Measurements from ENCODE around the gene UCK2. TPM values are rescaled to one million over a fixed set of nuclear protein-coding genes. Genes with fewer than 3 reads are reported as not detected.

The UCK2 gene
- total RNA-seq, 1 experiment from 2014 or later, result 59.9 TPM

DNA sequence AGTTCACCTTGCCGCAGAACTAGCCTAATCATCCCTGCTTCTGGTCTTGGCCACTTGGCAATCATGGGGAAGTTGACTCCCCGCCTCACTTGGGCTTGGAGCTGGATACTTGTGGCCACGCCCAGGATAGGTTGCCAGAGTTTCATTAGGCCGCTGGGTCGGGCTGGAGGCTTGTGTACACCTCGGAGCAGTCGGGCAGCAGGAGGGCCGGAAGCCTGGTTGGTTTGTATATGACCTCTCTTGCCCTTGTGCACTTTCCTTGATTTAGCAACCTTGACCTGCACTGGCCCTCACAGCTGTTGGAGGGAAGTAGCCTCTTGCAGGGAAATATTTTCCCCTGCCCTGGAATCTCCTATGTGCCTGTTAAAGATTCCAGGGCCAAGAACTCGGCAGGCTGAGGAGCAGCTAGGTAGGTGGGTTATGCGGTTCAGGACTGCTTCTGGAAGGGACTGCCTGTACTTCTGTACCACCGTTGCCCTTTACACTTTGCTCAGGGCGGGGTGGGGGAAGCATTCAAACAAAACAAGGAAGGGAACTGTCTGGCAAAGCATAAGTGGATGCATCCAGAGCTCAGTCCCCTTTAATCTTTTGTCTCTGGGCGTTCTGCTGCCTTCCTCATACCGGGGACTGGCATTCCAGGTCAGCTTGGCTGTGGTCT is 83.5 kb downstream of the UCK2 start:
- no peaks in the 10 kb centered on the region for H3K9me3 ChIP-seq (ENCODE audit: insufficient read depth, low read depth)
- no peaks in the 10 kb centered on the region for H3K27me3 ChIP-seq (ENCODE audit: insufficient read depth, low read depth)
- DNase-seq, result no peak
- no peak overlapping the region for H3K4me2 ChIP-seq
- intact Hi-C loops (cut with micrococcal nuclease; ENCODE audit: unreplicated experiment), result loop anchor here (5.0 kb wide), 1 partner anchor 84 kb away; the partner anchor contains the start of gene UCK2
- no peak for TF ChIP-seq EZH2 (IDR thresholded peaks at IDR 0.05; ENCODE audit: low read depth)
- TF ChIP-seq, protein P1, sequence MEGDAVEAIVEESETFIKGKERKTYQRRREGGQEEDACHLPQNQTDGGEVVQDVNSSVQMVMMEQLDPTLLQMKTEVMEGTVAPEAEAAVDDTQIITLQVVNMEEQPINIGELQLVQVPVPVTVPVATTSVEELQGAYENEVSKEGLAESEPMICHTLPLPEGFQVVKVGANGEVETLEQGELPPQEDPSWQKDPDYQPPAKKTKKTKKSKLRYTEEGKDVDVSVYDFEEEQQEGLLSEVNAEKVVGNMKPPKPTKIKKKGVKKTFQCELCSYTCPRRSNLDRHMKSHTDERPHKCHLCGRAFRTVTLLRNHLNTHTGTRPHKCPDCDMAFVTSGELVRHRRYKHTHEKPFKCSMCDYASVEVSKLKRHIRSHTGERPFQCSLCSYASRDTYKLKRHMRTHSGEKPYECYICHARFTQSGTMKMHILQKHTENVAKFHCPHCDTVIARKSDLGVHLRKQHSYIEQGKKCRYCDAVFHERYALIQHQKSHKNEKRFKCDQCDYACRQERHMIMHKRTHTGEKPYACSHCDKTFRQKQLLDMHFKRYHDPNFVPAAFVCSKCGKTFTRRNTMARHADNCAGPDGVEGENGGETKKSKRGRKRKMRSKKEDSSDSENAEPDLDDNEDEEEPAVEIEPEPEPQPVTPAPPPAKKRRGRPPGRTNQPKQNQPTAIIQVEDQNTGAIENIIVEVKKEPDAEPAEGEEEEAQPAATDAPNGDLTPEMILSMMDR (conservative IDR thresholded peaks at IDR 0.05), result no peak
- no peak overlapping the region for H2AFZ ChIP-seq
- H3K79me2 ChIP-seq (ENCODE audit: low read depth), result no peaks in the 10 kb centered on the region
- BruUV-seq (replicated peaks), result no TSS peak
- H3K36me3 ChIP-seq (ENCODE audit: low read depth), result no peaks in the 10 kb centered on the region
- no peaks in the 10 kb centered on the region for H3K9me2 ChIP-seq (ENCODE audit: insufficient read depth)
- POLR2A ChIA-PET (ENCODE audit: unreplicated experiment), result no interaction called here
- no peaks in the 10 kb centered on the region for H4K20me1 ChIP-seq (ENCODE audit: insufficient read depth)
- H3F3A ChIP-seq (ENCODE audit: insufficient read depth, low read depth), result peaks cover 6% of the 10 kb centered on the region; the same call in 1 of the 2 replicates
- CTCF ChIA-PET, result no interaction called here
- H3K4me3 ChIP-seq, result no peak overlapping the region
- no peak overlapping the region for H3K27ac ChIP-seq
- H3K4me1 ChIP-seq (replicated peaks; ENCODE audit: insufficient read depth), result no peaks in the 10 kb centered on the region

DNA sequence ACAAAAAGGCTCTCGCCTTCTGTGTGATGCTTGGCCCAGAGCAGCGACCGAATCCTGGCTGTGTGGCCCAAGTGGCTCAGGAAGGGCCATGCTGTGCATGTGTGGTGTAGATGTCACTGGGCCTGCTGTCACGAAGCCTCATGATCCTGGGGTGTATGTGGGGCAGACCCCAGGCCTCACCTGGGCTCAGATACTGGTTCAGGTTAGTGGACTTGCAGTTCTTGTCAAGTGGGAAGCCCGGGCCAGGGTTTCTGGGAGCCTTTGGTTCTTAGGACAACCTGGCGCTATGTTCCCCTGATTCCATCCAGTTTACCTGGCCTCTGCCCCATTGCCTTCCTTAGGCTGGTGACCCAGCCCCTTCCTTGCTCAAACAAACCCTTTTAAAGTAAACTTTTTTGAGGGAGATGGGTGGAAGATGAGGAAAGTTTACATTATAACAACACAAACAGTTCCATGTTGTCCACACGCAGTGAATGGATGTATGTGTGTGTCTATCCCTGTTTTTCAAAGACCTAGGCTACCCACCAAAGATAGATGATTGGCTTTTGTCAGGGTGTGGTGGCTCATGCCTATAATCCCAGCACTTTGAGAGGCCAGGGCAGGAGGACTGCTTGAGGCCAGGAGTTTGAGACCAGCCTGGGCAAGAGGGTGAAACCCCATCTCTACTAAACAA is 84.3 kb downstream of the UCK2 start:
- TF ChIP-seq, protein P1 (conservative IDR thresholded peaks at IDR 0.05), result no peak
- no peak for TF ChIP-seq EZH2 (IDR thresholded peaks at IDR 0.05; ENCODE audit: low read depth)
- Histone ChIP-seq H3K4me1 (replicated peaks; ENCODE audit: insufficient read depth) (no peaks in the 10 kb centered on the region), H4K20me1 (ENCODE audit: insufficient read depth) (no peaks in the 10 kb centered on the region), H3K79me2 (ENCODE audit: low read depth) (no peaks in the 10 kb centered on the region), H3K4me3 (no peak overlapping the region), H3K27me3 (ENCODE audit: insufficient read depth, low read depth) (no peaks in the 10 kb centered on the region), H3F3A (ENCODE audit: insufficient read depth, low read depth) (peaks cover 6% of the 10 kb centered on the region; the same call in 1 of the 2 replicates), H3K9me3 (ENCODE audit: insufficient read depth, low read depth) (no peaks in the 10 kb centered on the region), H2AFZ (no peak overlapping the region), H3K4me2 (no peak overlapping the region), H3K27ac (no peak overlapping the region), H3K36me3 (ENCODE audit: low read depth) (no peaks in the 10 kb centered on the region), H3K9me2 (ENCODE audit: insufficient read depth) (no peaks in the 10 kb centered on the region)
- BruUV-seq (replicated peaks), result no TSS peak
- no peak for DNase-seq
- intact Hi-C loops (cut with micrococcal nuclease; ENCODE audit: unreplicated experiment), result loop anchor here (5.0 kb wide), 1 partner anchor 84 kb away; the partner anchor contains the start of gene UCK2
- ChIA-PET POLR2A (ENCODE audit: unreplicated experiment) (no interaction called here), CTCF (interaction anchor here (0.5 kb wide), 1 partner anchor 37 kb away, joined by 3 read pairs; no protein-coding TSS in a partner anchor)

DNA sequence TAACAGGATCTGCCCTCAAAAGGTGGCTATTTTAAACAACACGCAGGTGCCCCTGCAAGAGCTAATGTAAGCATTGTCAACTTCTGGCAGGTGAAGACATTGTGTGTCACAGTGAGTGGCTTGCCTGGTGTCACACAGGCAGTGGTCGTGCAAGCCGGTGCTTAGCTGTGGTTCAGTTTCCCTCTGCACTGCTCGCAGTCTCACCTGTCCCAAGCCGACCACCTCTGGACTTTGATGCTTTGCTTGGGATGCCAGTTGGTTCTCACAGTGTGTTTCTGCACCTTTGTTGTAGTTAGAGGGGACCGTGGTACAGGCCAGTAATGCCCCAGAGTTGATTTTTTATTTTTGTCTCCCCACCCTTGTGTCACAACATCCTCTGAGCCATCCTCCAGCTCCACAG is 85.2 kb downstream of the UCK2 start:
- CTCF ChIA-PET, result interaction anchor here (0.6 kb wide), 1 partner anchor 144 kb away, joined by 3 read pairs; the partner anchor contains the start of gene TMCO1
- DNase-seq, result no peak
- intact Hi-C loops (cut with micrococcal nuclease; ENCODE audit: unreplicated experiment), result loop anchor here (5.0 kb wide), 1 partner anchor 85 kb away; the partner anchor contains the start of gene UCK2
- H2AFZ ChIP-seq, result no peak overlapping the region
- peaks cover 6% of the 10 kb centered on the region; the same call in 1 of the 2 replicates for H3F3A ChIP-seq (ENCODE audit: insufficient read depth, low read depth)
- H3K9me3 ChIP-seq (ENCODE audit: insufficient read depth, low read depth), result no peaks in the 10 kb centered on the region
- no peaks in the 10 kb centered on the region for H3K9me2 ChIP-seq (ENCODE audit: insufficient read depth)
- no peaks in the 10 kb centered on the region for H3K36me3 ChIP-seq (ENCODE audit: low read depth)
- H3K27ac ChIP-seq, result no peak overlapping the region
- no peaks in the 10 kb centered on the region for H3K4me1 ChIP-seq (replicated peaks; ENCODE audit: insufficient read depth)
- H3K4me2 ChIP-seq, result no peak overlapping the region
- H4K20me1 ChIP-seq (ENCODE audit: insufficient read depth), result no peaks in the 10 kb centered on the region
- BruUV-seq (replicated peaks), result no TSS peak
- TF ChIP-seq, protein P1 (conservative IDR thresholded peaks at IDR 0.05), result no peak
- no peak for TF ChIP-seq EZH2 (IDR thresholded peaks at IDR 0.05; ENCODE audit: low read depth)
- H3K27me3 ChIP-seq (ENCODE audit: insufficient read depth, low read depth), result no peaks in the 10 kb centered on the region
- no peaks in the 10 kb centered on the region for H3K79me2 ChIP-seq (ENCODE audit: low read depth)
- POLR2A ChIA-PET (ENCODE audit: unreplicated experiment), result no interaction called here
- no peak overlapping the region for H3K4me3 ChIP-seq

Data from PC-9 (cell line).